IMR-90 (cell line): ENCODE results near the gene FOXL3.

Experiments used
- BHLHE40 ChIP-seq: fragments of 150-350 bp; IDR thresholded peaks from 2 replicates; pipeline ENCODE4 v1.6.1; 2016; ENCODE audit warnings: mild to moderate bottlenecking, low read depth, low read length
- CEBPB ChIP-seq: IDR thresholded peaks from 2 replicates; pipeline ENCODE4 v1.6.1; 2012; ENCODE audit warnings: low read depth, low read length, improper control_type of control experiment
- CHD1 ChIP-seq: IDR thresholded peaks from 2 replicates; pipeline ENCODE4 v1.6.1; 2012; ENCODE audit warnings: low read depth, low read length, improper control_type of control experiment
- CTCF ChIP-seq: conservative IDR thresholded peaks from 2 replicates; pipeline ENCODE4 v1.5.1; 2012; ENCODE audit warnings: mild to moderate bottlenecking, low read depth, low read length, improper control_type of control experiment
- ELK1 ChIP-seq: fragments of 150-350 bp; IDR thresholded peaks from 2 replicates; pipeline ENCODE4 v1.6.1; 2016; ENCODE audit warnings: low read depth, mild to moderate bottlenecking, low read length, moderate library complexity, borderline replicate concordance
- FOS ChIP-seq: fragments of 150-350 bp; IDR thresholded peaks from 2 replicates; pipeline ENCODE4 v1.6.1; 2016; ENCODE audit warnings: low read depth, low read length
- MAZ ChIP-seq: IDR thresholded peaks from 2 replicates; pipeline ENCODE4 v1.6.1; 2012; ENCODE audit warnings: low read depth, mild to moderate bottlenecking, low read length, improper control_type of control experiment, moderate library complexity, borderline replicate concordance
- MXI1 ChIP-seq: IDR thresholded peaks from 2 replicates; pipeline ENCODE4 v1.6.1; 2012; ENCODE audit warnings: low read depth, mild to moderate bottlenecking, low read length, moderate library complexity, borderline replicate concordance
- POLR2A ChIP-seq: IDR thresholded peaks from 2 replicates; pipeline ENCODE4 v1.6.1; 2012; ENCODE audit warnings: mild to moderate bottlenecking, low read depth, low read length
- RCOR1 ChIP-seq: IDR thresholded peaks from 2 replicates; pipeline ENCODE4 v1.6.1; 2012; ENCODE audit warnings: mild to moderate bottlenecking, low read length, improper control_type of control experiment; ENCODE audit not compliant: insufficient replicate concordance
- RFX5 ChIP-seq: IDR thresholded peaks from 2 replicates; pipeline ENCODE4 v1.8.0; 2012; ENCODE audit warnings: low read depth, mild to moderate bottlenecking, low read length, moderate library complexity
- SMC3 ChIP-seq: fragments of 150-350 bp; IDR thresholded peaks from 2 replicates; pipeline ENCODE4 v1.6.1; 2016; ENCODE audit warnings: low read depth, mild to moderate bottlenecking, antibody characterized with exemption, low read length, moderate library complexity
- USF2 ChIP-seq: fragments of 150-350 bp; IDR thresholded peaks from 2 replicates; pipeline ENCODE4 v1.6.1; 2017; ENCODE audit warnings: mild to moderate bottlenecking, antibody characterized with exemption, low read length, low read depth

- TF ChIP-seq POLR2A = no peak
- no peak for TF ChIP-seq CTCF
- TF ChIP-seq RFX5 = no peak
- no peak for TF ChIP-seq USF2
- no peak for TF ChIP-seq CEBPB
- TF ChIP-seq SMC3 = no peak
- TF ChIP-seq ELK1 = no peak
- TF ChIP-seq MXI1 = no peak
- TF ChIP-seq FOS = no peak
- no peak for TF ChIP-seq BHLHE40
- TF ChIP-seq MAZ = no peak
- TF ChIP-seq CHD1 = no peak
- TF ChIP-seq RCOR1 = no peak
Observed at GRCh38 chr7:280461-280860, 9.5 kb upstream of the FOXL3 start.
